Astrocyte (in vitro differentiated cells and primary cell): ENCODE data around the gene INPP4A. TPM values are rescaled to one million over a fixed set of nuclear protein-coding genes. Genes with fewer than 3 reads are reported as not detected.

Source experiments
- DNase-seq: peaks from one replicate; pipeline ENCODE4 v3.0.0-alpha.2; 2010; ENCODE audit warnings: low read depth
- FAIRE-seq: peaks from 2 replicates; lab custom pipeline; 2011; peaks lifted over from hg19 to GRCh38; lab: Jason Lieb, UNC
- H2AFZ ChIP-seq: 2 replicates; pipeline ENCODE4 v1.6.0; 2012; ENCODE audit warnings: low read depth, low read length, inconsistent platforms
- H3K27ac ChIP-seq: 2 replicates; pipeline ENCODE4 v1.5.1; 2011; ENCODE audit warnings: low read depth, low read length, inconsistent platforms
- H3K27me3 ChIP-seq: 2 replicates; pipeline ENCODE4 v1.6.0; 2011; ENCODE audit warnings: low read length, inconsistent platforms; ENCODE audit not compliant: insufficient read depth
- H3K36me3 ChIP-seq: 2 replicates; pipeline ENCODE4 v1.5.1; 2011; ENCODE audit warnings: low read length, inconsistent platforms; ENCODE audit not compliant: insufficient read depth
- H3K4me1 ChIP-seq: 2 replicates; pipeline ENCODE4 v1.5.1; 2011; ENCODE audit warnings: low read length, inconsistent platforms; ENCODE audit not compliant: insufficient read depth
- H3K4me2 ChIP-seq: 2 replicates; pipeline ENCODE4 v1.6.0; 2012; ENCODE audit warnings: low read length, inconsistent platforms
- H3K4me3 ChIP-seq: 2 replicates; pipeline ENCODE4 v1.5.1; 2011; ENCODE audit warnings: low read depth, mild to moderate bottlenecking, low read length, inconsistent platforms; ENCODE audit not compliant: insufficient read depth
- H3K79me2 ChIP-seq: 2 replicates; pipeline ENCODE4 v1.6.0; 2012; ENCODE audit warnings: mild to moderate bottlenecking, low read length, inconsistent platforms; ENCODE audit not compliant: insufficient read depth
- H3K9ac ChIP-seq: 2 replicates; pipeline ENCODE4 v1.6.0; 2012; ENCODE audit warnings: mild to moderate bottlenecking, low read length, inconsistent platforms
- H3K9me3 ChIP-seq: 2 replicates; pipeline ENCODE4 v1.5.1; 2012; ENCODE audit warnings: low read depth, mild to moderate bottlenecking, low read length, inconsistent platforms; ENCODE audit not compliant: insufficient read depth
- H4K20me1 ChIP-seq: 2 replicates; pipeline ENCODE4 v1.6.0; 2012; ENCODE audit warnings: low read length, inconsistent platforms; ENCODE audit not compliant: insufficient read depth
- H3K27ac Mint-ChIP-seq: one replicate; pipeline ENCODE4 v1.8.0; 2021; ENCODE audit warnings: mild to moderate bottlenecking, mixed read lengths; ENCODE audit not compliant: unreplicated experiment
- H3K27me3 Mint-ChIP-seq: one replicate; pipeline ENCODE4 v1.8.0; 2021; ENCODE audit warnings: low read depth, mixed read lengths; ENCODE audit not compliant: unreplicated experiment
- H3K36me3 Mint-ChIP-seq: one replicate; pipeline ENCODE4 v1.8.0; 2021; ENCODE audit warnings: low read depth, mixed read lengths; ENCODE audit not compliant: unreplicated experiment
- H3K4me1 Mint-ChIP-seq: one replicate; pipeline ENCODE4 v1.8.0; 2021; ENCODE audit warnings: low read depth, mixed read lengths; ENCODE audit not compliant: unreplicated experiment
- H3K4me3 Mint-ChIP-seq: one replicate; pipeline ENCODE4 v1.8.0; 2021; ENCODE audit warnings: mild to moderate bottlenecking, moderate library complexity, mixed read lengths; ENCODE audit not compliant: unreplicated experiment
- H3K9me3 Mint-ChIP-seq: one replicate; pipeline ENCODE4 v1.8.0; 2021; ENCODE audit warnings: mild to moderate bottlenecking, mixed read lengths; ENCODE audit not compliant: unreplicated experiment
- CTCF ChIP-seq: IDR thresholded peaks from 2 replicates; pipeline ENCODE4 v1.5.1; 2011; ENCODE audit warnings: low read depth, mild to moderate bottlenecking, inconsistent platforms, low read length, moderate library complexity; ENCODE audit not compliant: insufficient read depth
- EZH2 ChIP-seq: IDR thresholded peaks from 2 replicates; pipeline ENCODE4 v1.6.1; 2012; ENCODE audit warnings: mild to moderate bottlenecking, low read length, inconsistent platforms; ENCODE audit not compliant: insufficient read depth
- total RNA-seq: library from RNA; stranded (reverse); gene quantifications from 2 replicates; pipeline ENCODE4 v1.2.1, GENCODE V29; 2021

Gene INPP4A
- total RNA-seq, 1 donor from 2014 or later, result 19.4 TPM

- Histone ChIP-seq H3K4me2 (no peak overlapping the region), H3K9ac (no peak overlapping the region), H3K9me3 (no peaks in the 10 kb centered on the region), H4K20me1 (peaks cover 72% of the 10 kb centered on the region), H3K27me3 (no peaks in the 10 kb centered on the region), H3K79me2 (peaks cover 25% of the 10 kb centered on the region), H3K4me1 (peaks cover 3% of the 10 kb centered on the region), H2AFZ (no peak overlapping the region), H3K4me3 (no peak overlapping the region), H3K27ac (no peak overlapping the region), H3K36me3 (no peaks in the 10 kb centered on the region)
- FAIRE-seq, result no peak
- H3K36me3 Mint-ChIP-seq, result peaks cover 6% of the 10 kb centered on the region
- no peak overlapping the region for H3K4me3 Mint-ChIP-seq
- H3K27ac Mint-ChIP-seq, result no peak overlapping the region
- TF ChIP-seq EZH2 (no peak), CTCF (no peak)
- no peaks in the 10 kb centered on the region for H3K27me3 Mint-ChIP-seq
- peaks cover 2% of the 10 kb centered on the region for H3K9me3 Mint-ChIP-seq
- no peak for DNase-seq
- peaks cover 11% of the 10 kb centered on the region for H3K4me1 Mint-ChIP-seq
Measured at GRCh38 chr2:98471402-98472131, 26.9 kb downstream of the INPP4A start.

- Histone ChIP-seq H3K4me3 (no peak overlapping the region), H3K27me3 (no peaks in the 10 kb centered on the region), H3K9ac (no peak overlapping the region), H4K20me1 (peaks cover 74% of the 10 kb centered on the region), H3K4me1 (peaks cover 3% of the 10 kb centered on the region), H3K9me3 (no peaks in the 10 kb centered on the region), H3K4me2 (no peak overlapping the region), H3K36me3 (no peaks in the 10 kb centered on the region), H2AFZ (no peak overlapping the region), H3K27ac (no peak overlapping the region), H3K79me2 (peaks cover 26% of the 10 kb centered on the region)
- Mint-ChIP-seq H3K36me3 (peaks cover 6% of the 10 kb centered on the region), H3K9me3 (peaks cover 2% of the 10 kb centered on the region), H3K27ac (no peak overlapping the region), H3K4me1 (peaks cover 7% of the 10 kb centered on the region), H3K4me3 (no peak overlapping the region), H3K27me3 (no peaks in the 10 kb centered on the region)
- no peak for TF ChIP-seq EZH2
- no peak for TF ChIP-seq CTCF
- FAIRE-seq, result no peak
- DNase-seq, result no peak
Measured at GRCh38 chr2:98472132-98472650, 27.5 kb downstream of the INPP4A start.
